Measurements from ENCODE around the gene TMIGD2.
"Not testable (repeated sequence)": the region's sequence is repeated elsewhere in the genome, so short reads cannot be mapped to it uniquely, and the experiment has no call there.

The TMIGD2 gene

DNA sequence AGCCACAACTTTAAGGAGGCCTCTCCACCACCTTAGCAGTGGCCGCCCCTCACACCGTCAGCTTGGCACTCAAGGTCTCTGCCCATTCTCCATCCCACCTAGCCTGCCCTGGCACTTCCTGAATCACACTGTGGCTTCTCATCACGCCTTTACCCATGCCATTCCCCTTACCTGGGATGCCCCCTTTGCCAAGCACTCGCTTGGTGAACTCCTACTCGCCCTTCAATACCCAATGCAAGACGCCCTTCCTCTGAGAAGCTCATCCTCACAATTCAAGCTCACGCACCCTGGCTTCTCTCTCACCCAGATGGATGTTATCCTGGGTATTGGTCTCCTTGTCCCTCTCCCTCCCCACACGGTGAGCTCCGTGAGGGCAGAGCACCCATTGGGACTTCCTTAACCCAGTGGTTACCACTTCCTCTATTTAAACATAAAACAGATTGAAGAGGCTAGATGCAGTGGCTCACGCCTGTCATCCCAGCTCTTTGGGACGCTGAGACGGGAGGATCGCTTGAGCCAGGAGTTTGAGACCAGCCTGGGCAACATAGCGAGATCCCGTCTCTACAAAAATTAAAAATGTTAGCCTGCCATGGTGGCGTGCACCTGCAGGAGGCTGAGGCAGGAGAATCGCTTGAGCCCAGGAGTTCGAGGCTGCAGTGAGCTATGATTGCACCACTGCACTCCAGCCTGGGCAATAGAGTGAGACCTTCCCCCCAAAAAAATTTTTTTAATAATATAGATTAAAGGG is 35.8 kb downstream of the TMIGD2 start:
- no peak for DNase-seq

DNA sequence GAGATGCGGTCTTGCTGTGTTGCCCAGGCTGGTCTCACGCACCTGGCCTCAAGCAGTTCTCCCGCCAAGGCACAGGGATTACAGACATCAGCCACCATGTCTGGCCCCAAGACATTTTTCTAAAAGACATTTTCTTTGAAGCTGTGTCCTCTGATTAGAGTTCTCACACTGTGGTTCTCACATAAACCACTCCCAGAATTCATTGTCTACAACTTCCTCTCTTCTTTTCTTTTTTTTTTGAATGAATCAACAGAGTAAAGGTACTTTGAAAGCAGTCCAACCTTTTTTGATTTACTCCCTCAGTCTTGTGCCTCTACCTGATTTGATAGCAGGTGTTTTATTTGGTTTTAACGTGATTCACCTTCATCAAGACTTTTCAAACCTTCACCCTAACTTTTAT is 37.4 kb downstream of the TMIGD2 start:
- DNase-seq: no peak

DNA sequence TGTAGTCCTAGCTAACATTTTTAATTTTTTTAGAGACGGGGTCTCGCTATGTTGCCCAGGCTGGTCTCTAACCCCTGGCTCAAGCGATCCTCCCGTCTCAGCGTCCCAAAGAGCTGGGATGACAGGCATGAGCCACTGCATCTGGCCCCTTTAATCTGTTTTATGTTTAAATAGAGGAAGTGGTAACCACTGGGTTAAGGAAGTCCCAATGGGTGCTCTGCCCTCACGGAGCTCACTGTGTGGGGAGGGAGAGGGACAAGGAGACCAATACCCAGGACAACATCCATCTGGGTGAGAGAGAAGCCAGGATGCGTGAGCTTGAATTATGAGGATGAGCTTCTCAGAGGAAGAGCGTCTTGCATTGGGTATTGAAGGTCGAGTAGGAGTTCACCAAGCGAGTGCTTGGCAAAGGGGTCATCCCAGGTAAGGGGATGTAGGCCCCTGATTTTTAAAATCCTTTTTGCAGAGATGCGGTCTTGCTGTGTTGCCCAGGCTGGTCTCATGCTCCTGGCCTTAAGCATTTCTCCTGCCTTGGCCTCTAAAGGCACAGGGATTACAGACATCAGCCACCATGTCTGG is 41.5 kb downstream of the TMIGD2 start:
- no peak for DNase-seq

DNA sequence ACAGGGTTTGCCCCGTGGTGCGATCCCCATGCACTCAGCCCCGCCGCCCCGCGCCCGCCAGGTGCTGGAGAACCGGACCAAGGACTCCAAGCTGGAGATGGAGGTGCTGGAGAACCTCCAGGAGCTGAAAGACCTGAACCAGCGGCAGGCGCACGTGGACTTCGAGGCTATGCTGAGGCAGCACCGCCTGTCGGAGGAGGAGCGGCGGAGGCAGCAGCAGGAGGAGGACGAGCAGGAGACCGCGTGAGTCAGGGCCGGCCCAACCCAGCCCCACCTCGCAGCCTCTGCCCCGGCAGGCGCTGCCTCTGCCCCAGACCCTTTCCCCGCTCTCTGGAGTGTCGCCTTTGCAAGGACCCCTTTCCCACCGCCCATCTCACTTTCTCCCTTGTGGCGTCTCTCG is 44.0 kb downstream of the TMIGD2 start:
- no peak for DNase-seq

DNA sequence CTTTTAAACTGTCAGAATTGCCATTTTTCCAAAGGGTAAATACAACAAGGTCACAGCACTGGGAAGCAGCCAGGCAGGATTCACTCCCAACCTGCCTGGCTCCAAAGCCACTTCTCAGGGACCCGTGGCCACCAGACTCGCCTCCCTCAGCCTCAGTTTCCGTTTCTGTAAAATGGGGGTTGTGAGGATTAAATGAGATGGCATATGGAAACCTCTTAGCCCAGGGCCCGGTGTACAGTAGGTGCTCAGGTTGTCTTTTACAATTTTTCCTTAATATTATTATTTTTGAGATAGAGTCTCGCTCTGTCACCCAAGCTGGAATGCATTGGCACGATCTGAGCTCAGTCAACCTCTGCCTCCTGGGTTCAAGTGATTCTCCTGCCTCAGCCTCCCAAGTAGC is 45.2 kb downstream of the TMIGD2 start:
- DNase-seq: no peak

DNA sequence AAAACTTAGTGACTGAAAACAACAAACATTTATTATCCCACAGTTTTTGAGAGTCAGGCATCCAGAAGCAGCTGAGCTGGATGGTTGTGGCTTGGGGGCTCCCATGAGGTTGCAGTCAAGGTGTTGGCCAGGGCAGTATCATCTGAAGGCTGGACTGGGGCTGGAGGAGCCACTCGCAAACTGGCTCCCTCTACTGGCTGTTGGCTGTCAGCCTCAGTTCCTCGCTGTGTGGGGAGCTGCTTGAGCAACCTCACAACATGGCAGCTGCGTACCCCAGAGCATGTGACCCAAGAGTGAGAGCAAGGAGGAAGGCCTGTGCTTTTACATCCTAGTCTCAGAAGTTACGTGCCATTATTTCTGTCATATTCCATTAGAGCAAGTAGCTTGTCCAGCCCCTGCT is 45.6 kb downstream of the TMIGD2 start:
- no peak for DNase-seq

DNA sequence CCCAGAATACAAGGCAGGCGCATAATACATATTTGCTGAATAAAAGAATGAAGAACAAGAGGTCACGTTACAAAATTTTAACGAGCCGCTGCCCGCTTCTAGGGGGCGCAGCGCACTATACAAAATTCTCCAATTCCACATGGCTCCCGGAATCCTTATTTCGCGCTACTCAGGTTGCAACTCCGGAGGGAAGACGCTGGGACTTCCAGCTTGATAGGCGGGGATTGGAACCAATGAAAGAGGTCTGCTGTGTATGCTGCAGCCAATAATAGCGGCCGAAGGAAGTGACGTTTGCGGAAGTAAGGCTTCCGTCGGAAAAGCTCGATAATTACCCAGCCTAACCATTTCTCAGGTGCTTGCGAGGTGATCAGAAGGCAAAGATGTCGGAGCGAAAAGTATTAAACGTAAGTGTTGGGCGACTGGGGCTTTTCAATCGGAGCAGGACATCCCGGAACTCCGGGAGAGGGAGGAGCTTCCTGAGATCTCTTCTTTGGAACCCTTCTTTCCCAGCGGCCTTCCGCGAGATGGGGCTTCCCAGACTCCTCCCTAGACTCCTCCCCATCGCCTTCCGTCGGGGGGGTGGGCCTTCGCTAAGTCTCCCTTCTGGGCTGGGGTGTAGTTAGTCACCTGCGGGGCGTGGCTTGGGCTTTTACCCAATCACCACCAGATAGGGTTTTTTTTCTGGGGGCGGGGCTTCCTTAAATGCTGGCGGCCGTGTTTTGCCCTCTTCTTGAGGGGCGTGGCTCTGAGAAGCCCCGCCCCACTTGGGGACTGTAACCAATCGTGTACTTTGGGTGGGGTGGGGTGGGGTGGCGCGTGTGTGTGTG is 55.2 kb downstream of the TMIGD2 start, which contains the start of gene YJU2:
Gene YJU2, plus strand, starts transcription at position 314 of the 827 bp plus-strand sequence. Its CDS starts 67 bp downstream, at position 381.
- peak; percentile 98 for DNase-seq

DNA sequence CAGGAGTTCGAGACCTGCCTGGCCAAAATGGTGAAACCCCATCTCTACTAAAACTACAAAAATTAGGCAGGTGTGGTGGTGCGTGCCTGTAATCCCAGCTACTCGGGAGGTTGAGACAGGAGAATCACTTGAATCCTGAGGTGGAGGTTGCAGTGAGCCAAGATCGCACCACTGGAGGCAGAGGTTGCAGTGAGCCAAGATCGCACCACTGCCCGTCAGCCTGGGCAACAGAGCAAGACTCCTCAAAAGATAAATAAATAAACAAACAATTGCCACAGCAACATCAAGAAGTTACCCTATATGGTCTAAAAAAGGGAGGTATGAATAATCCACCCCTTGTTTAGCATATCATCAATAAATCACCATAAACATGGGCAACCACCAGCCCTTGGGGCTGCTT is 56.3 kb downstream of the TMIGD2 start:
- DNase-seq: not testable (repeated sequence)
